Astrocyte of the spinal cord (primary cell): ENCODE data around the gene BRD7.

Experiments
- DNase-seq: peaks from one replicate; pipeline ENCODE4 v3.0.0; 2011; ENCODE audit warnings: low read depth, low spot score
- H3K4me3 ChIP-seq: 2 replicates; pipeline ENCODE4 v1.5.1; 2011; ENCODE audit warnings: low read depth, mild to moderate bottlenecking, low read length, moderate library complexity
- CTCF ChIP-seq: IDR thresholded peaks from 2 replicates; pipeline ENCODE4 v1.5.1; 2012; ENCODE audit warnings: low read depth, mild to moderate bottlenecking, low read length, inconsistent platforms
- in situ Hi-C: cut with HindIII; loops from 2 replicates; pipeline ENCODE4 v1.10.0; 2017; ENCODE audit warnings: low sequenced_read_pairs

BRD7 gene

DNA sequence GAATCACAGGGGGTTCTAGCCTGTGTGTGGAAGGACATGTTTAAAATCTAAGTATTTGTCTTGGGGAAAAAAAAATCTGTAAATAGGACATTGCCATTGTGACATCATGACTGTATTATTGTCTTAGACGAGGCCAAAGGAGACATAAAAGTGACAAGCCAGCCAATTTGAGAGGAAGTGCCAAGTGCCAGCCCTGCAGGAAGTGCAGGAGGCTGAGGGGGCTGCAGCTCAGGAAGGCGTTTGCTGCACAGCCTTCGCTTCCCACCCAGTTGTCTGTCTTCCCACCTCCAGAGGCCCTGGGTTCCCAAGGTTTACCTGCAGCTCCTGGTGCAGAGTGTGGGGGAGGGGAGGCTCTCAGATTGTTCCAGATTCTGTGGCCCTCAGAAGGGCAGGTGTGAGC, 101.1 kb downstream of the BRD7 start:
- DNase-seq, result no peak
- in situ Hi-C loops, result no loop called here
- H3K4me3 ChIP-seq, result no peak overlapping the region
- no peak for TF ChIP-seq CTCF

DNA sequence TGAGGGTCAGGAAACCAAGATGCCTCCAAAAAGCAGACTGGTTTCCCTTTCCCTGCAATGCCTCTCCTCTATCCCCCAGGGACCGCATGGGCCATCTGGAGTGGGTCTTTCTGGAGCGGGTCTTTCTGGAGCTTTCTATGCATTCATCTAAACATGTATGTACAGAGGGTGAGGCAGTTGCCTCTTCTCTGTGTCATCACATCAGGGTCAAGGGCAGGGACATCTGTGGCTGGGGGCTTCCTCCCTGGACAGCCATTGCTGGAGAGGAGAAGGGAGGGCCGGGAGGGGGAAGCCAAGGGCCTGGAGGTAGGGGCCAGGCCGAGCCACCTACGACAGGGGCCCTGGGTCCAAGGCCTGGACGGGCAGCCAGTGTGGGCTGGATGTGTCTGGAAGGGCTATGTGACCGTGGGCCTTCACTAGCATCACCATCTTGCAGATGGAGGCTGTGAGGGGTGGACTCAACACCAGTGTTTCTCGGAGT, 101.6 kb downstream of the BRD7 start:
- no peak for TF ChIP-seq CTCF
- in situ Hi-C loops, result no loop called here
- DNase-seq, result no peak
- H3K4me3 ChIP-seq, result peak overlapping the region; percentile 33

DNA sequence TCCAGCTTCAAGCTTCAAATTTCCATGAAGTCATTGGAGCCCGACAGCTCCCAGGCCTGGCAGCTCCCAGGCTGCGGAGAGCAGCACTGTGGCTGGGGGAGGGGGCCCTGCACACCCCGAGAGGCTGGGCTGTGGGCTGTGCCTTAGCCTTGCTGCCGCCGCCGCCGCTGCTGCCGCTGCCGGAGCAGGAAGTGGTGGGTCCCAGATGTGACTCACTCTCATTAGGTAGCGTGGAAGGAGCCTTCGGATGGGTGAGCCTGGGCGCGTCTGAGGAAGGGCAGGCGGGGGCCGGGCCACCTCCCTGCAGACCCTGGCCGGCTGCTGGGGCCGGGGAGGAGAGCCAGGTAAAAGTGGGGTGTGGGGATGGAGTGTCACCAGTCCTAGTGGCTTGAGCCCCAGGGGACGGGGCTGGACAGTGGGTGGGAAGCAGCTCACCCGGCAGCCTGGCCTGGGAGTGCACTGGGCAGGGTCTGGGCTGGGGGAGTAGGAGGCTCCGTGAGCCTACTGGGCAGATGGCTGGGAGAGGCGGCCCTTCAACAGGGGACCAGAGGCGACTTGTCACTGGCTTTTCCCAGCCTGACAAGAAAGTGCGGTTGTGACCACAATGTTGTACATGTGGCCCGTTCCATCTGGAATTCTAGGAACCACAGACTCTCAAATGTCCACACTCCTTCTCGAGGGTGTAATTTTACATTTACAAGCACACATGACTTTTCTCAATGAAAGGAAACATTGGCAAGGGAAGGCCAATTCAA, 102.3 kb downstream of the BRD7 start, which contains the start of gene ADCY7:
TSS of gene ADCY7 (plus strand) at position 215 of the 755 bp plus-strand sequence. CDS start 21,629 bp downstream, outside the sequence.
- DNase-seq, result peak; percentile 86
- in situ Hi-C loops, result no loop called here
- TF ChIP-seq CTCF, result no peak
- H3K4me3 ChIP-seq, result peak within 1 kb of the TSS; percentile 33
